ENCODE measurements around the gene DNM3. TPM values are rescaled to one million over a fixed set of nuclear protein-coding genes. Genes with fewer than 3 reads are reported as not detected.
A peak's percentile ranks its signal among the peaks of the same experiment; 100 is the strongest.

The DNM3 gene
- total RNA-seq, 4 donors from 2014 or later = 2.7 to 3.3 TPM; not detected in 2

GRCh38 chr1:172145231-172145651, 303.9 kb downstream of the DNM3 start:
- peaks cover 0 to 13% (median under 1%) of the 10 kb centered on the region in 4 donors for H3K4me1 ChIP-seq
- in situ Hi-C loops (cut with MboI; ENCODE audit: low pct_ligation_motif_present in 1 of 4, low pct_unique_long_range_greater_than_20kb in 1 of 4, low sequenced_read_pairs in 3 of 4) = no loop called here
- intact Hi-C loops (cut with DNase I; ENCODE audit: low total_unique reads) = no loop called here
- no peaks in the 10 kb centered on the region for H3K36me3 ChIP-seq
- H3K27me3 ChIP-seq = no peaks in the 10 kb centered on the region
- peak overlapping the region in 3 of 4 donors; percentile 12 to 43 (median 39) for H3K4me3 ChIP-seq
- 58% methylated on average over 2 of the region's 2 CpGs for WGBS, 2 donors (ENCODE audit: low coverage in 1 of 2)
- no peak for TF ChIP-seq POLR2A (IDR thresholded peaks at IDR 0.05)
- TF ChIP-seq CTCF (IDR thresholded peaks at IDR 0.05) = no peak
- no peak for TF ChIP-seq POLR2AphosphoS5 (IDR thresholded peaks at IDR 0.05)
- TF ChIP-seq EP300 (IDR thresholded peaks at IDR 0.05; ENCODE audit: low read depth) = no peak
- H3K9me3 ChIP-seq = no peaks in the 10 kb centered on the region
- DNase-seq = no peak
- peak overlapping the region; percentile 82 to 88 (median 84) for H3K27ac ChIP-seq

GRCh38 chr1:172145656-172146055, 304.4 kb downstream of the DNM3 start:
- H3K27ac ChIP-seq = peak overlapping the region; percentile 82 to 88 (median 84)
- no peaks in the 10 kb centered on the region for H3K9me3 ChIP-seq
- H3K36me3 ChIP-seq = no peaks in the 10 kb centered on the region
- H3K27me3 ChIP-seq = no peaks in the 10 kb centered on the region
- intact Hi-C loops (cut with DNase I; ENCODE audit: low total_unique reads) (no loop called here), in situ Hi-C loops (cut with MboI; ENCODE audit: low pct_ligation_motif_present in 1 of 4, low pct_unique_long_range_greater_than_20kb in 1 of 4, low sequenced_read_pairs in 3 of 4) (no loop called here)
- DNase-seq = no peak
- TF ChIP-seq EP300 (IDR thresholded peaks at IDR 0.05; ENCODE audit: low read depth) (no peak), POLR2A (IDR thresholded peaks at IDR 0.05) (no peak), POLR2AphosphoS5 (IDR thresholded peaks at IDR 0.05) (no peak), CTCF (IDR thresholded peaks at IDR 0.05) (no peak)
- H3K4me1 ChIP-seq = peaks cover 0 to 9% (median 0%) of the 10 kb centered on the region in 4 donors
- 67 to 72% methylated on average over 4 to 6 of the region's 6 CpGs for WGBS, 2 donors (ENCODE audit: low coverage in 1 of 2)
- peak overlapping the region in 1 of 4 donors; percentile 43 for H3K4me3 ChIP-seq

- Histone ChIP-seq H3K4me1 (peaks cover 0 to 9% (median 0%) of the 10 kb centered on the region in 4 donors), H3K27ac (peak overlapping the region; percentile 82 to 88 (median 84)), H3K27me3 (no peaks in the 10 kb centered on the region), H3K4me3 (no peak overlapping the region), H3K36me3 (no peaks in the 10 kb centered on the region), H3K9me3 (no peaks in the 10 kb centered on the region)
- intact Hi-C loops (cut with DNase I; ENCODE audit: low total_unique reads) = no loop called here
- no peak for DNase-seq
- TF ChIP-seq POLR2AphosphoS5 (IDR thresholded peaks at IDR 0.05) = no peak
- no peak for TF ChIP-seq POLR2A (IDR thresholded peaks at IDR 0.05)
- no peak for TF ChIP-seq CTCF (IDR thresholded peaks at IDR 0.05)
- TF ChIP-seq EP300 (IDR thresholded peaks at IDR 0.05; ENCODE audit: low read depth) = no peak
- 88 to 95% methylated on average over 1 of the region's 1 CpG for whole genome bisulfite sequencing, 2 donors (ENCODE audit: low coverage in 1 of 2)
- in situ Hi-C loops (cut with MboI; ENCODE audit: low pct_ligation_motif_present in 1 of 4, low pct_unique_long_range_greater_than_20kb in 1 of 4, low sequenced_read_pairs in 3 of 4) = no loop called here
Measured at GRCh38 chr1:172146141-172146850, 305.0 kb downstream of the DNM3 start.

GRCh38 chr1:172147541-172147940, 306.2 kb downstream of the DNM3 start:
- no peak for TF ChIP-seq POLR2A (IDR thresholded peaks at IDR 0.05)
- TF ChIP-seq CTCF (IDR thresholded peaks at IDR 0.05) = no peak
- no peak for TF ChIP-seq POLR2AphosphoS5 (IDR thresholded peaks at IDR 0.05)
- TF ChIP-seq EP300 (IDR thresholded peaks at IDR 0.05; ENCODE audit: low read depth) = no peak
- H3K9me3 ChIP-seq = no peaks in the 10 kb centered on the region
- whole genome bisulfite sequencing, 2 donors (ENCODE audit: low coverage in 1 of 2) = 88 to 94% methylated on average over 1 of the region's 1 CpG
- H3K4me3 ChIP-seq = no peak overlapping the region
- DNase-seq = no peak
- H3K27me3 ChIP-seq = no peaks in the 10 kb centered on the region
- H3K36me3 ChIP-seq = no peaks in the 10 kb centered on the region
- intact Hi-C loops (cut with DNase I; ENCODE audit: low total_unique reads) (no loop called here), in situ Hi-C loops (cut with MboI; ENCODE audit: low pct_ligation_motif_present in 1 of 4, low pct_unique_long_range_greater_than_20kb in 1 of 4, low sequenced_read_pairs in 3 of 4) (no loop called here)
- H3K27ac ChIP-seq = peak overlapping the region in 1 of 4 donors; percentile 83
- H3K4me1 ChIP-seq = peaks cover 0 to 9% (median 0%) of the 10 kb centered on the region in 4 donors
